ENCODE data around the gene GPSM3.
"Not testable (repeated sequence)": the region's sequence is repeated elsewhere in the genome, so short reads cannot be mapped to it uniquely, and the experiment has no call there.

Gene GPSM3

GRCh38 chr6:32187009-32187709 lies 5.3 kb downstream of the GPSM3 start:
- no peak for DNase-seq (ENCODE audit: low spot score)

GRCh38 chr6:32186151-32186840 lies 6.1 kb downstream of the GPSM3 start:
- DNase-seq (ENCODE audit: low spot score) = not testable (repeated sequence)

GRCh38 chr6:32185681-32186131 lies 6.7 kb downstream of the GPSM3 start:
- DNase-seq (ENCODE audit: low spot score) = peak; percentile 67

GRCh38 chr6:32184084-32184640 lies 8.3 kb downstream of the GPSM3 start, which contains the start of gene AGER:
AGER (minus strand) TSS chr6:32184253; CDS start chr6:32184222, 31 bp downstream.
- DNase-seq (ENCODE audit: low spot score) = no peak

GRCh38 chr6:32183483-32184083 lies 8.9 kb downstream of the GPSM3 start:
- DNase-seq (ENCODE audit: low spot score) = no peak

GRCh38 chr6:32183030-32183429 lies 9.4 kb downstream of the GPSM3 start:
- DNase-seq (ENCODE audit: low spot score) = no peak

GRCh38 chr6:32182555-32182981 lies 9.9 kb downstream of the GPSM3 start:
- no peak for DNase-seq (ENCODE audit: low spot score)

GRCh38 chr6:32181915-32182529 lies 10.4 kb downstream of the GPSM3 start:
- no peak for DNase-seq (ENCODE audit: low spot score)

- no peak for DNase-seq (ENCODE audit: low spot score)
Measured at GRCh38 chr6:32181148-32181702, 11.2 kb downstream of the GPSM3 start.

GRCh38 chr6:32179766-32180405 lies 12.6 kb downstream of the GPSM3 start:
- DNase-seq (ENCODE audit: low spot score) = no peak

GRCh38 chr6:32178547-32179440 lies 13.6 kb downstream of the GPSM3 start:
- DNase-seq (ENCODE audit: low spot score) = no peak

GRCh38 chr6:32177788-32178546 lies 14.5 kb downstream of the GPSM3 start, which contains the start of gene RNF5:
RNF5 (plus strand) TSS chr6:32178405; CDS start chr6:32178512, 107 bp downstream.
- DNase-seq (ENCODE audit: low spot score) = peak; percentile 99

- peak; percentile 53 for DNase-seq (ENCODE audit: low spot score)
Measured at GRCh38 chr6:32177183-32177787, 15.2 kb downstream of the GPSM3 start.

GRCh38 chr6:32176476-32177182 lies 15.8 kb downstream of the GPSM3 start:
- no peak for DNase-seq (ENCODE audit: low spot score)

GRCh38 chr6:32175711-32176475 lies 16.6 kb downstream of the GPSM3 start, which contains the start of gene AGPAT1:
AGPAT1 (minus strand) TSS chr6:32176084; CDS start chr6:32171496, 4,588 bp downstream.
- peak; percentile 98 for DNase-seq (ENCODE audit: low spot score)

- no peak for DNase-seq (ENCODE audit: low spot score)
Measured at GRCh38 chr6:32175322-32175710, 17.1 kb downstream of the GPSM3 start.

- DNase-seq (ENCODE audit: low spot score) = no peak
Measured at GRCh38 chr6:32174416-32174815, 18.0 kb downstream of the GPSM3 start.
